Stimulated activated CD4-positive, alpha-beta T cell treated with anti-CD3 and anti-CD28 coated beads, TNF-alpha, amount 100 ng/mL, for 48 hours (primary cell): ENCODE data around the gene CD59.
"Not testable (repeated sequence)": the region's sequence is repeated elsewhere in the genome, so short reads cannot be mapped to it uniquely, and the experiment has no call there.

Experiments used
- DNase-seq, 3 donors: peaks; one replicate each; pipeline ENCODE4 v3.0.0-alpha.2; 2020; ENCODE audit warnings: low read depth in 3 of 3

The CD59 gene

GRCh38 chr11:33742249-33742851 is 6.1 kb upstream of the CD59 start:
- no peak for DNase-seq

- no peak for DNase-seq
These were observed 5.6 kb upstream of the CD59 start for GRCh38 chr11:33741806-33742205.

DNA sequence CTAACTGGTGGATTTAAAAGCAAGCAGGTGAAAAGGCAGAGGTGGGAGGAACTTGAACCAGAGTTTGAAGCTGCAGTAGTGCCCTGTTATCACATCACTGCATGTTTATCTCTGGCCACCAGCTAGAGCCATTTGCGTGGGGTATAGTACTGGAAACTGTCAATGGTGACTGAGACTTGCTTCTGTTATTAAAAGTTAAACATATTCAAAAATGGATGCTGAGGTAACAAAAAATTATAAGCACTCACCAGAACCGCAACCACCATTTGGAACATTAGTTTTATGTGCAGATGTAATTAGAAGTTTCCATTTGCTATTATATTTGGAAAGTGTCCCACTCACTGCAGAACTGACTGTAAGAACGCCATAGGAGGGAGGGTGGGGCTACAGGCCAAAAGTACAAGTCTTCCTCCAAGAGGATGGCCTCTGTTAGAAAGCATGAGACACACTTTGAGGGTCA is 1.2 kb upstream of the CD59 start:
- no peak for DNase-seq

DNA sequence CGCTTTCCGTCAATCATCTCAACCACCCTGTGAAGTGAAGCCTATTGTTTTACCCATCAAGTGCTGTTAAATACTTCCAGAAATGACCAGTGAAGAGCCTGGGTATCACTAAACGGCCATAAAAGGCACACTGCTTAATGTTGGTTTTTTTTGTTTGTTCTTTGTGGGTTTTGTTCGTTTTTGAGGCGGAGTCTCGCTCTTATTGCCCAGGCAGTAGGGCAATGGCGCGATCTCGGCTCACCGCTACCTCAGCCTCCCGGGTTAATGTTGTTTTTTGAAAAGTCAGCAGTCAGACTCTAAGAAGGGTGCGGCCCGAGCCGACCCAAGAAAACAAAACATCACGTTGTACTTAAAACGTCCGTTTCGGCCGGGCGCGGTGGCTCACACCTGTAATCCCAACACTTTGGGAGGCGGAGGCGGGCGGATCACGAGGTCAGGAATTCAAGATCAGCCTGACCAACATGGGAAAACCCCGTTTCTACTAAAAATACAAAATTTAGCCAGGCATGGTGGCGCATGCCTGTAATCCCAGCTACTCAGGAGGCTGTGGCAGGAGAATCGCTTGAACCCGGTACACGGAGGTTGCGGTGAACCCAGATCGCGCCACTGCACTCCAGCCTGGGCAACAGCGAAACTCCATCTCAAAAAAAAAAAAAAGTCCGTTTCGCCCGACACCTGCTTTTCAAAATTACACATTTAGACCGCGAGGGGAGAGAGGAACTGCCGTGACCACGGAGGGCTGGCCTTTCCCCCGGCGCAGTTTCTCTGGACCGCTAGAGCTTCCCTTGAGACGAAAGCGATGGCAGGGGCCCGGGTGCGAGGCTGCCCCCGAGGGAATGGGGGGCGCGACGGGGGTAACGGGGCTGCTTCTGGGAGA is 714 bp downstream of the CD59 start:
- DNase-seq, result no peak

GRCh38 chr11:33734441-33735270 is 1.6 kb downstream of the CD59 start:
- no peak for DNase-seq

DNA sequence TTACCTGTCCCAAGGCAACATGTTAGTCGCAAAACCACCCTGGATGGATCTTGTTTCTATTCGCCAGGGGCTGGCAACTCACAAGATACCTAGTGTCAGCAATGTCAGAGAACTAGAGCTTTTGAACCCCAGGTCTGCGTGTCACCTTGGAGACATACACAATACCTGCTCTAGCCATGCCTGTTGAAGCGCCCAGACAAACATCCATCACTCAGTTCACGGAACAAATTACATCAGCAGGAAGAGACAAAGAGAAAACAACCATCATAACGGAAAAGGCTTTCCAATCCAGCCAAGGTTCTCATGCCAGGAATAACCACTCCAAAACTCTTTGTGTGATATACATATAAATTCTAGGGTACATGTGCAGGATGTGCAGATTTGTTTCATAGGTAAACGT is 2.2 kb downstream of the CD59 start:
- DNase-seq, result no peak

GRCh38 chr11:33731723-33732531 is 4.3 kb downstream of the CD59 start:
- peak in 2 of 3 donors; percentile 26 to 31 for DNase-seq

DNA sequence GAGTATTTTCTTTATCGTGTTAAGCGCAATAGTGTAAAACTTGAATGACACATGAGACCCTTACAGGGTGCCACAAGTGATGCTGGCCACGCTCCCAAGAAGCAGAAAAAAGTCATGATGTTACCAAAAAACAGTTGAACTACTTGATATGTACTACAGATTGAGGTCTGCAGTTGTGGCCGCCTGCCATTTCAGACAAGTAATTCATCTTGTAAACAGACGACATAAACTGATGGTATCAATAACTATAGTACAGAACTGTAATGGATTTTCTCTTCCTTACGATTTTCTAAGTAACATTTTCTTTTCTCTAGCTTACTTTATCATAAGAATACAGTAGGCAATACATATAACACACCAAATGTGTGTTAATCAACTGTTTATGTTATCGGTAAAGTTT is 5.5 kb downstream of the CD59 start:
- DNase-seq, result no peak

DNA sequence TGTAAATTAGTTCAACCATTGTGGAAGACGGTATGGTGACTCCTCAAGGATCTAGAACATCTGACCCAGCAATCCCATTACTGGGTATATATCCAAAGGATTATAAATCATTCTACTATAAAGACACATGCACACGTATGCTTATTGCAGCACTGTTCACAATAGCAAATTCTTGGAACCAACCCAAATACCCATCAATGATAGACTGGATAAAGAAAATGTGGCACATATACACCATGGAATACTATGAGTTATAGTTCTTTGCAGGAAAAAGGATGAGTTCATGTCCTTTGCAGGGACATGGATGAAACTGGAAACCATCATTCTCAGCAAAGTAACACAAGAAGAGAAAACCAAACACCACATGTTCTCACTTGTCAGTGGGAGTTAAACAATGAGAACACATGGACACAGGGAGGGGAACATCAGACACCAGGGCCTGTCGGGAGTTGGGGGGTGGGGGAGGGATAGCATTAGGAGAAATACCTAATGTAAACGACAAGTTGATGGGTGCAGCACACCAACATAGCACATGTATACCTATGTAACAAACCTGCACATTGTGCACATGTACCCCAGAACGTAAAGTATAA is 7.1 kb downstream of the CD59 start:
- DNase-seq, result not testable (repeated sequence)

DNA sequence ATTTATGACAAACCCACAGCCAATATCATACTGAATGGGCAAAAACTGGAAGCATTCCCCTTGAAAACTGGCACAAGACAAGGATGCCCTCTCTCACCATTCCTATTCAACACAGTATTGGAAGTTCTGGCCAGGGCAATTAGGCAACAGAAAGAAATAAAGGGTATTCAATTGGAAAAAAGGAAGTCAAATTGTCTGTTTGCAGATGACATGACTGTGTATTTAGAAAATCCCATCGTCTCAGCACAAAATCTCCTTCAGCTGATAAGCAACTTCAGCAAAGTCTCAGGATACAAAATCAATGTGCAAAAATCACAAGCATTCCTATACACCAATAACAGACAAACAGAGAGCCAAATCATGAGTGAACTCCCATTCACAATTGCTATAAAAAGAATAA is 8.7 kb downstream of the CD59 start:
- DNase-seq, result not testable (repeated sequence)

DNA sequence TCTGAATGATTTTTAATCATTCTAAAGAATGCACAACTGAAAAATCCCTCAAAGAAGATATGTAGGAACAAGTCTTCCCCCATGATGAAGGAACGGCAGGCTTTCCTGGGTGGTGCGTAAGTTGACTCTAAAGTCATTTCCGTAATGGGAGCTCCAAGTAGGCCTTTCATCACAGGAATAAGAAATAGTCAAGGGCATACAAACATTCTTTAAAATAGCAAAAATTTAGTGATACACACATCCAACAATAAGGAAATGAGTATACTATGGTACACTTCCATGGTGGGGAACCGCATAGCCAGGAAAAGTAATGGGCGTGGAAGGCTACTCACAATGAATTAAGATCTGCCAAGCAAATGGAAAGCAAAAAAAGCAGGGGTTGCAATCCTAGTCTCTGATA is 10.7 kb downstream of the CD59 start:
- DNase-seq, result no peak

GRCh38 chr11:33724644-33725035 is 11.6 kb downstream of the CD59 start:
- no peak for DNase-seq

DNA sequence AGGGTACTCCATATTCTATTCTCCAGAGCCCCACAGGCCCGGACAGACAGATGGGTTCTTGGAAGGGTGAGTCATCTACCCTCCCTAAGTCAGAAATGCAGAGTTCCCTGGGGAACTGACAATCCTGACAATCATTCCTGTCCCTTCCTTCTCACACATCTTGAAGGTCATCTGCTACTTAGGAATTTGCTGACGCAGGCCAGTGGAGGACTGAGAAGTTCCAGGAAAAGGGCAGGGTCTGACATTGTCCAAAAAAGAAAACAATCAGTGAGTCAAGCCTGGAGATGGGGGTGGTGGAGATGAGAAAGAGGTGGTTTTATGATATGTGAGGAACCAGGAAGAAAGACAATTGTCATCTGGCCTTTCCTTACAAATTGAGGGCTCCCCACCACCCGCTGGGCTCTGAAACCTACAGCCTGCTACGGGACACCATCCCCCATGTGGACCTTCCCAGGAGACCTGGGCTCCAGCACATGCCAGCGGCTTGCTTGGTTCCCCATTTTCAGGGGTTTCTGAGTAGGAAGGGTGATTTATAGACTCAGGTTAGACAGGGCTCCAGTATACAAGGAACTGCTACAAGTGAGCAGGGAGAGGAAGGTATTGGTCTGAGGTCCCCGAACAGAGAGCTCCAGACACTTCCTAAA is 12.9 kb downstream of the CD59 start:
- no peak for DNase-seq

GRCh38 chr11:33722590-33723234 is 13.5 kb downstream of the CD59 start:
- peak; percentile 45 to 62 (median 54) for DNase-seq

GRCh38 chr11:33721984-33722383 is 14.2 kb downstream of the CD59 start:
- DNase-seq, result no peak

DNA sequence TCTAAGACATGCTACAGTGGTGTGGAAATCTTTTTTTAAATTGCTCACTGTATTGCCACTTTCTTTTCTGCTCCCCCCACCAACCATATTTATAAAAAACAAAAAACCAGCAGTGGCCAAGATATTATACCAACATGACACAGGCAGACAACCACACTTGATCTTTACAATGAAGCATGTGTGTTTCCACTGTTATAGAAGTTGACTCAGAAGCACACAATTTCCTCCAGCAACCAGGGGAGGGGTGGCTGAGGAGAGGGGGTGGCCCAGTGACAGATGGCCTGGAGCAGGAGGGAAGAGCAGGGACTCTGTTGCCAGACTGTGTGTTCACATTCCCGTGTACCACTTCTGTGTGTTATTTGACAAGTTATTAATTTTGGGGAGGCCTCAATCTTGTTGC is 14.8 kb downstream of the CD59 start:
- no peak for DNase-seq

DNA sequence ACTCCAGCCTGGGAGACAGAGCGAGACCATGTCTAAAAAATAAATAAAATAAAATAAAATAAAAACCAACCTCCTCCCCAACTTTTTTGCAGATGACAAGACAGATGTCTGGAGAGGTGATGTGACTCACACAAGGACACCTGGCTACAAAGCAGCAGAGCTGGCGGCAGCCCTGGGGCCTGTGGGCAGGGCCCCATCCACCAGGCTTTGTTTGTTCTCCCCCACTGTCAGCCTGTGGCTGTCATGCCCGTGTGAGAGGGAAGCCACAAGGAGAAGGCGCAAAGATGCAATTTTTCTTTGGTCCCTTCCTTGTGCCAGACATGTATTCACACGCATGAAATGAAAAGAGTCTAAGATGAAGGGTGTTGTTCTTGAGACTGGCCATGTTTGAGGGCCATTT is 16.6 kb downstream of the CD59 start:
- no peak for DNase-seq

DNA sequence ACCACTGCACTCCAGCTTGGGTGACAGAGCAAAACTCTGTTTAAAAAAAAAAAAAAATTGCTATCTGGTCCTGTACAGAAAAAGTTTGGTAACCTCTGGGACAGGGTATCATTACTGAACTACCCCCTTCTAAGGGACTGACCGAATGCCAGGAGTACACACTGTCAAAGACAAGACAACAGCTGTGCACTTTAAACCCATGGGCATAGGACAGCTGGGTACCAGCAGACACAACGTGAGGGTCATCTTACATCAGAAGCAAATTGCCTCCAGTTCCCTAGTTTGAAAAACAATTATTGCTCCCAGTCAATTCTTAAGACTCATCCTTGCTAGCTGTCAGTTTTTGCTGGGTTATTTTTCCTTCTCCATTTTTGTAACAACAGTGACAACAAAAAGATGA is 17.8 kb downstream of the CD59 start:
- no peak for DNase-seq

- no peak for DNase-seq
These were observed 20.0 kb downstream of the CD59 start for GRCh38 chr11:33716243-33716642.

GRCh38 chr11:33713856-33714398 is 22.3 kb downstream of the CD59 start:
- DNase-seq, result no peak
